Activated T-cell treated with anti-CD3 and anti-CD28 coated beads, Interleukin-2, amount 50 U/mL, for 4 hours (primary cell): ENCODE data around the gene ADAMTS18. TPM values are rescaled to one million over a fixed set of nuclear protein-coding genes. Genes with fewer than 3 reads are reported as not detected.
"Not testable (repeated sequence)": the region's sequence is repeated elsewhere in the genome, so short reads cannot be mapped to it uniquely, and the experiment has no call there.

Experiments
- ATAC-seq, 2 donors: fragments of 200-7000 bp; cut with Tn5 transposase; one replicate each; pipeline ENCODE4 v1.10.0; 2021
- DNase-seq: peaks from one replicate; pipeline ENCODE4 v3.0.0-alpha.2; 2020
- H3K27me3 Mint-ChIP-seq: one replicate; pipeline ENCODE4 v1.8.0; 2021; ENCODE audit warnings: low read depth, mixed read lengths
- H3K36me3 Mint-ChIP-seq: one replicate; pipeline ENCODE4 v1.8.0; 2022; ENCODE audit warnings: mixed read lengths; ENCODE audit not compliant: insufficient read depth
- H3K4me1 Mint-ChIP-seq: one replicate; pipeline ENCODE4 v1.8.0; 2021; ENCODE audit warnings: low read depth, mixed read lengths
- H3K4me3 Mint-ChIP-seq: one replicate; pipeline ENCODE4 v1.8.0; 2021; ENCODE audit warnings: mild to moderate bottlenecking, moderate library complexity, mixed read lengths
- H3K9me3 Mint-ChIP-seq: one replicate; pipeline ENCODE4 v1.8.0; 2021; ENCODE audit warnings: mixed read lengths
- total RNA-seq, 3 donors: library from RNA; stranded (reverse); gene quantifications; one replicate each; pipeline ENCODE4 v1.2.1, GENCODE V29; 2021

ADAMTS18 gene
- not detected for total RNA-seq

GRCh38 chr16:77434530-77435271, at the start of gene ADAMTS18:
Gene ADAMTS18, minus strand, starts transcription at chr16:77435034. Its CDS starts 339 bp downstream, at chr16:77434695.
- H3K4me1 Mint-ChIP-seq: no peaks in the 10 kb centered on the region
- no peaks in the 10 kb centered on the region for H3K36me3 Mint-ChIP-seq
- no peak for DNase-seq
- no peak within 1 kb of the TSS for H3K4me3 Mint-ChIP-seq
- ATAC-seq: no peak
- H3K9me3 Mint-ChIP-seq: no peaks in the 10 kb centered on the region
- peaks cover 32% of the 10 kb centered on the region for H3K27me3 Mint-ChIP-seq

- DNase-seq (no peak), ATAC-seq (no peak)
- Mint-ChIP-seq H3K4me3 (no peak overlapping the region), H3K36me3 (no peaks in the 10 kb centered on the region), H3K27me3 (peaks cover 2% of the 10 kb centered on the region), H3K9me3 (no peaks in the 10 kb centered on the region), H3K4me1 (no peaks in the 10 kb centered on the region)
Measured at GRCh38 chr16:77480681-77481315, 46.0 kb upstream of the ADAMTS18 start.

GRCh38 chr16:77472262-77472661, 37.4 kb upstream of the ADAMTS18 start:
- Mint-ChIP-seq H3K4me3 (no peak overlapping the region), H3K27me3 (peaks cover 4% of the 10 kb centered on the region), H3K9me3 (no peaks in the 10 kb centered on the region), H3K36me3 (no peaks in the 10 kb centered on the region), H3K4me1 (no peaks in the 10 kb centered on the region)
- DNase-seq: no peak
- no peak for ATAC-seq

- Mint-ChIP-seq H3K9me3 (no peaks in the 10 kb centered on the region), H3K36me3 (no peaks in the 10 kb centered on the region), H3K4me3 (no peak overlapping the region), H3K4me1 (no peaks in the 10 kb centered on the region), H3K27me3 (peaks cover 4% of the 10 kb centered on the region)
- no peak for DNase-seq
- ATAC-seq: no peak
Measured at GRCh38 chr16:77470851-77471250, 36.0 kb upstream of the ADAMTS18 start.

- peaks cover 4% of the 10 kb centered on the region for H3K27me3 Mint-ChIP-seq
- H3K9me3 Mint-ChIP-seq: no peaks in the 10 kb centered on the region
- ATAC-seq: no peak
- H3K36me3 Mint-ChIP-seq: no peaks in the 10 kb centered on the region
- no peak for DNase-seq
- no peak overlapping the region for H3K4me3 Mint-ChIP-seq
- no peaks in the 10 kb centered on the region for H3K4me1 Mint-ChIP-seq
Measured at GRCh38 chr16:77469634-77470033, 34.8 kb upstream of the ADAMTS18 start.

- no peaks in the 10 kb centered on the region for H3K36me3 Mint-ChIP-seq
- ATAC-seq: no peak
- H3K4me1 Mint-ChIP-seq: no peaks in the 10 kb centered on the region
- no peak overlapping the region for H3K4me3 Mint-ChIP-seq
- H3K27me3 Mint-ChIP-seq: peaks cover 4% of the 10 kb centered on the region
- no peaks in the 10 kb centered on the region for H3K9me3 Mint-ChIP-seq
- no peak for DNase-seq
Measured at GRCh38 chr16:77468831-77469230, 34.0 kb upstream of the ADAMTS18 start.

- H3K4me3 Mint-ChIP-seq: no peak overlapping the region
- H3K27me3 Mint-ChIP-seq: peaks cover 4% of the 10 kb centered on the region
- no peaks in the 10 kb centered on the region for H3K9me3 Mint-ChIP-seq
- H3K36me3 Mint-ChIP-seq: no peaks in the 10 kb centered on the region
- no peak for ATAC-seq
- no peaks in the 10 kb centered on the region for H3K4me1 Mint-ChIP-seq
- no peak for DNase-seq
Measured at GRCh38 chr16:77467821-77468335, 33.0 kb upstream of the ADAMTS18 start.

- DNase-seq, H3K4me1 Mint-ChIP-seq, H3K9me3 Mint-ChIP-seq, ATAC-seq, H3K36me3 Mint-ChIP-seq, H3K4me3 Mint-ChIP-seq, H3K27me3 Mint-ChIP-seq: not testable (repeated sequence)
Measured at GRCh38 chr16:77463659-77464058, 28.8 kb upstream of the ADAMTS18 start.

- no peaks in the 10 kb centered on the region for H3K9me3 Mint-ChIP-seq
- no peak overlapping the region for H3K4me3 Mint-ChIP-seq
- no peaks in the 10 kb centered on the region for H3K27me3 Mint-ChIP-seq
- H3K36me3 Mint-ChIP-seq: no peaks in the 10 kb centered on the region
- no peaks in the 10 kb centered on the region for H3K4me1 Mint-ChIP-seq
- DNase-seq (no peak), ATAC-seq (no peak)
Measured at GRCh38 chr16:77462894-77463293, 28.1 kb upstream of the ADAMTS18 start.

- Mint-ChIP-seq H3K36me3 (no peaks in the 10 kb centered on the region), H3K4me1 (no peaks in the 10 kb centered on the region), H3K9me3 (no peaks in the 10 kb centered on the region), H3K4me3 (no peak overlapping the region), H3K27me3 (no peaks in the 10 kb centered on the region)
- DNase-seq (no peak), ATAC-seq (no peak)
Measured at GRCh38 chr16:77459534-77460254, 24.9 kb upstream of the ADAMTS18 start.

- DNase-seq (no peak), ATAC-seq (no peak)
- Mint-ChIP-seq H3K4me3 (no peak overlapping the region), H3K27me3 (no peaks in the 10 kb centered on the region), H3K9me3 (no peaks in the 10 kb centered on the region), H3K4me1 (no peaks in the 10 kb centered on the region), H3K36me3 (no peaks in the 10 kb centered on the region)
Measured at GRCh38 chr16:77457046-77457445, 22.2 kb upstream of the ADAMTS18 start.

GRCh38 chr16:77452243-77452642, 17.4 kb upstream of the ADAMTS18 start:
- Mint-ChIP-seq H3K36me3 (no peaks in the 10 kb centered on the region), H3K27me3 (no peaks in the 10 kb centered on the region), H3K9me3 (no peaks in the 10 kb centered on the region), H3K4me3 (no peak overlapping the region), H3K4me1 (no peaks in the 10 kb centered on the region)
- no peak for DNase-seq
- no peak for ATAC-seq

- ATAC-seq: no peak
- H3K36me3 Mint-ChIP-seq: no peaks in the 10 kb centered on the region
Measured at GRCh38 chr16:77450790-77451487, 16.1 kb upstream of the ADAMTS18 start.

GRCh38 chr16:77449208-77449607, 14.4 kb upstream of the ADAMTS18 start:
- Mint-ChIP-seq H3K36me3 (no peaks in the 10 kb centered on the region), H3K4me1 (no peaks in the 10 kb centered on the region), H3K9me3 (no peaks in the 10 kb centered on the region), H3K4me3 (no peak overlapping the region), H3K27me3 (peaks cover 1% of the 10 kb centered on the region)
- ATAC-seq (no peak), DNase-seq (no peak)

More at GRCh38 chr16:77450790-77451487, 16.1 kb upstream of the ADAMTS18 start:
- H3K27me3 Mint-ChIP-seq: no peaks in the 10 kb centered on the region
- H3K9me3 Mint-ChIP-seq: no peaks in the 10 kb centered on the region
- H3K4me3 Mint-ChIP-seq: no peak overlapping the region
- DNase-seq: no peak
- no peaks in the 10 kb centered on the region for H3K4me1 Mint-ChIP-seq
